IMR-90 (cell line): Measurements from ENCODE around the gene PIAS1. TPM values are rescaled to one million over a fixed set of nuclear protein-coding genes. Genes with fewer than 3 reads are reported as not detected.

Experiments
- ATAC-seq: fragments of 200-7000 bp; cut with Tn5 transposase; 2 replicates; pipeline ENCODE4 v1.9.1; 2020; ENCODE audit warnings: low read depth, mild to moderate bottlenecking, moderate library complexity
- BruUV-seq: library from RNA; stranded (reverse); fragments of 400-500 nt; replicated peaks from 2 replicates; lab custom pipeline; 2021; lab: Mats Ljungman, UMichigan
- CTCF ChIA-PET: fragments of 300-600 bp; formaldehyde crosslinking; extraction: SDS; loops from one replicate; lab custom pipeline; 2021; ENCODE audit warnings: antibody characterized with exemption; lab: Yijun Ruan, JAX
- POLR2A ChIA-PET: fragments of 300-600 bp; sonication (Branson Sonifier 250); formaldehyde crosslinking; loops from one replicate; lab custom pipeline; 2022; ENCODE audit warnings: antibody characterized with exemption; ENCODE audit not compliant: unreplicated experiment; lab: Charles Lee
- DNase-seq: peaks from one replicate; pipeline ENCODE4 v3.0.0; 2013
- H2AFZ ChIP-seq: replicated peaks from 2 replicates; pipeline ENCODE3; 2013; ENCODE audit warnings: low read length, mild to moderate bottlenecking; ENCODE audit not compliant: poor library complexity
- H2AK5ac ChIP-seq: 2 replicates; pipeline ENCODE4 v1.6.1; 2013; ENCODE audit warnings: low read depth, low read length, inconsistent platforms
- H2AK9ac ChIP-seq: replicated peaks from 2 replicates; pipeline ENCODE3; 2013; ENCODE audit warnings: mild to moderate bottlenecking, low read depth, low read length, moderate library complexity; ENCODE audit not compliant: poor library complexity
- H2BK120ac ChIP-seq: 2 replicates; pipeline ENCODE4 v1.6.1; 2013; ENCODE audit warnings: low read depth, low read length, inconsistent platforms
- H2BK15ac ChIP-seq: 3 replicates; pipeline ENCODE4 v1.6.1; 2013; ENCODE audit warnings: low read depth, low read length, inconsistent platforms
- H2BK20ac ChIP-seq: 2 replicates; pipeline ENCODE4 v1.6.1; 2013; ENCODE audit warnings: low read depth, mild to moderate bottlenecking, inconsistent platforms, low read length, moderate library complexity
- H2BK5ac ChIP-seq: 2 replicates; pipeline ENCODE4 v1.6.1; 2013; ENCODE audit warnings: mild to moderate bottlenecking, low read depth, low read length, inconsistent platforms; ENCODE audit not compliant: poor library complexity, severe bottlenecking
- H3K14ac ChIP-seq: replicated peaks from 2 replicates; pipeline ENCODE4 v1.6.1; 2013; ENCODE audit warnings: low read depth, low read length, inconsistent platforms
- H3K18ac ChIP-seq: 2 replicates; pipeline ENCODE4 v1.6.1; 2013; ENCODE audit warnings: low read depth, low read length, control low read depth
- H3K23ac ChIP-seq: 2 replicates; pipeline ENCODE4 v1.6.1; 2013; ENCODE audit warnings: low read depth, low read length, inconsistent platforms
- H3K27ac ChIP-seq: 2 replicates; pipeline ENCODE4 v1.5.1; 2013; ENCODE audit warnings: mild to moderate bottlenecking, control low read depth, low read length; ENCODE audit not compliant: insufficient read depth
- H3K27me3 ChIP-seq: 2 replicates; pipeline ENCODE4 v1.6.1; 2013; ENCODE audit warnings: low read length; ENCODE audit not compliant: control insufficient read depth, insufficient read depth
- H3K36me3 ChIP-seq: 2 replicates; pipeline ENCODE4 v1.6.1; 2013; ENCODE audit warnings: low read length, mixed read lengths; ENCODE audit not compliant: control insufficient read depth, insufficient read depth
- H3K4ac ChIP-seq: 2 replicates; pipeline ENCODE4 v1.6.1; 2013; ENCODE audit warnings: low read depth, low read length, inconsistent platforms
- H3K4me1 ChIP-seq: 2 replicates; pipeline ENCODE4 v1.6.1; 2013; ENCODE audit warnings: low read length, mixed read lengths; ENCODE audit not compliant: control insufficient read depth, insufficient read depth
- H3K4me2 ChIP-seq: 2 replicates; pipeline ENCODE4 v1.6.1; 2013; ENCODE audit warnings: low read depth, mild to moderate bottlenecking, control low read depth, low read length, moderate library complexity
- H3K4me3 ChIP-seq: 2 replicates; pipeline ENCODE4 v1.5.1; 2013; ENCODE audit warnings: low read depth, mild to moderate bottlenecking, control low read depth, low read length, moderate library complexity; ENCODE audit not compliant: insufficient read depth
- H3K56ac ChIP-seq: 2 replicates; pipeline ENCODE4 v1.6.1; 2013; ENCODE audit warnings: low read length, inconsistent platforms; ENCODE audit not compliant: insufficient read depth; ENCODE audit errors: extremely low read depth
- H3K79me1 ChIP-seq, 2 experiments: 2 replicates each; pipeline ENCODE4 v1.6.1; 2013; ENCODE audit warnings: low read length in 2 of 2, inconsistent platforms in 1 of 2, low read depth in 1 of 2
- H3K9ac ChIP-seq: 2 replicates; pipeline ENCODE4 v1.6.1; 2013; ENCODE audit warnings: low read depth, low read length, control low read depth
- H3K9me1 ChIP-seq: 2 replicates; pipeline ENCODE4 v1.6.1; 2013; ENCODE audit warnings: low read length, inconsistent platforms; ENCODE audit not compliant: insufficient read depth
- H3K9me3 ChIP-seq: 2 replicates; pipeline ENCODE4 v1.6.1; 2013; ENCODE audit warnings: low read length; ENCODE audit not compliant: control insufficient read depth, insufficient read depth
- H4K20me1 ChIP-seq: 2 replicates; pipeline ENCODE4 v1.6.1; 2013; ENCODE audit warnings: low read length, inconsistent platforms; ENCODE audit not compliant: insufficient read depth
- H4K5ac ChIP-seq: 2 replicates; pipeline ENCODE4 v1.6.1; 2013; ENCODE audit warnings: mild to moderate bottlenecking, low read depth, low read length, control low read depth
- H4K8ac ChIP-seq, 2 experiments: 2 replicates each; pipeline ENCODE4 v1.6.1; 2013; ENCODE audit warnings: low read depth in 2 of 2, low read length in 2 of 2, control low read depth in 1 of 2, inconsistent platforms in 1 of 2
- H4K91ac ChIP-seq: 2 replicates; pipeline ENCODE4 v1.6.1; 2013; ENCODE audit warnings: low read depth, low read length, inconsistent platforms; ENCODE audit not compliant: insufficient read depth
- BHLHE40 ChIP-seq: fragments of 150-350 bp; IDR thresholded peaks from 2 replicates; pipeline ENCODE4 v1.6.1; 2016; ENCODE audit warnings: mild to moderate bottlenecking, low read depth, low read length
- CEBPB ChIP-seq: IDR thresholded peaks from 2 replicates; pipeline ENCODE4 v1.6.1; 2012; ENCODE audit warnings: low read depth, low read length, improper control_type of control experiment
- CHD1 ChIP-seq: IDR thresholded peaks from 2 replicates; pipeline ENCODE4 v1.6.1; 2012; ENCODE audit warnings: low read depth, low read length, improper control_type of control experiment
- ELK1 ChIP-seq: fragments of 150-350 bp; IDR thresholded peaks from 2 replicates; pipeline ENCODE4 v1.6.1; 2016; ENCODE audit warnings: low read depth, mild to moderate bottlenecking, low read length, moderate library complexity, borderline replicate concordance
- FOS ChIP-seq: fragments of 150-350 bp; IDR thresholded peaks from 2 replicates; pipeline ENCODE4 v1.6.1; 2016; ENCODE audit warnings: low read depth, low read length
- MAFK ChIP-seq: IDR thresholded peaks from 2 replicates; pipeline ENCODE4 v1.6.1; 2012; ENCODE audit warnings: low read depth, low read length, improper control_type of control experiment
- MAZ ChIP-seq: IDR thresholded peaks from 2 replicates; pipeline ENCODE4 v1.6.1; 2012; ENCODE audit warnings: low read depth, mild to moderate bottlenecking, low read length, improper control_type of control experiment, moderate library complexity, borderline replicate concordance
- MXI1 ChIP-seq: IDR thresholded peaks from 2 replicates; pipeline ENCODE4 v1.6.1; 2012; ENCODE audit warnings: low read depth, mild to moderate bottlenecking, low read length, moderate library complexity, borderline replicate concordance
- NFE2L2 ChIP-seq: fragments of 150-350 bp; IDR thresholded peaks from 2 replicates; pipeline ENCODE4 v1.6.1; 2016; ENCODE audit warnings: low read depth, mild to moderate bottlenecking, low read length
- POLR2A ChIP-seq: IDR thresholded peaks from 2 replicates; pipeline ENCODE4 v1.6.1; 2012; ENCODE audit warnings: mild to moderate bottlenecking, low read depth, low read length
- RAD21 ChIP-seq: IDR thresholded peaks from 2 replicates; pipeline ENCODE4 v1.6.1; 2012; ENCODE audit warnings: low read length, improper control_type of control experiment
- RCOR1 ChIP-seq: IDR thresholded peaks from 2 replicates; pipeline ENCODE4 v1.6.1; 2012; ENCODE audit warnings: mild to moderate bottlenecking, low read length, improper control_type of control experiment; ENCODE audit not compliant: insufficient replicate concordance
- RFX5 ChIP-seq: IDR thresholded peaks from 2 replicates; pipeline ENCODE4 v1.8.0; 2012; ENCODE audit warnings: low read depth, mild to moderate bottlenecking, low read length, moderate library complexity
- SMC3 ChIP-seq: fragments of 150-350 bp; IDR thresholded peaks from 2 replicates; pipeline ENCODE4 v1.6.1; 2016; ENCODE audit warnings: low read depth, mild to moderate bottlenecking, antibody characterized with exemption, low read length, moderate library complexity
- USF2 ChIP-seq: fragments of 150-350 bp; IDR thresholded peaks from 2 replicates; pipeline ENCODE4 v1.6.1; 2017; ENCODE audit warnings: mild to moderate bottlenecking, antibody characterized with exemption, low read length, low read depth
- WGBS, 2 experiments: methylation state at CpG; one replicate each; pipeline versions ENCODE4 v1.1.5 to v1.1.7; 2013; ENCODE audit warnings: missing lambda C conversion rate in 2 of 2; ENCODE audit not compliant: insufficient read length in 1 of 2; ENCODE audit errors: extremely low coverage in 2 of 2; 5-methylcytosine and 5-hydroxymethylcytosine counted together
- dilution Hi-C: fragments of 300-500 bp; cut with HindIII; formaldehyde crosslinking; loops from one replicate; pipeline ENCODE4 v1.14.3; 2018; ENCODE audit warnings: low sequenced_read_pairs; ENCODE audit not compliant: unreplicated experiment
- in situ Hi-C: fragments of 300-500 bp; cut with MboI; formaldehyde crosslinking; loops from 3 replicates; pipeline ENCODE4 v1.14.3; 2019; ENCODE audit warnings: low sequenced_read_pairs, inconsistent platforms, mixed read lengths
- intact Hi-C: fragments of 100-400 bp; cut with micrococcal nuclease; formaldehyde crosslinking; loops from 2 replicates; pipeline ENCODE4 v1.10.0; 2022
- polyA plus RNA-seq, 3 experiments: library from polyadenylated mRNA; depleted of rRNA; stranded (reverse); fragments of >200 nt; gene quantifications; 2 replicates each; pipeline ENCODE4 v1.2.3, GENCODE V29; 2012; ENCODE audit warnings: low replicate concordance in 1 of 3
- total RNA-seq: library from RNA; depleted of rRNA; stranded (reverse); fragments of >200 nt; gene quantifications from 2 replicates; pipeline ENCODE4 v1.2.3, GENCODE V29; 2012
- TF ChIP-seq, protein P1 (sequence below): conservative IDR thresholded peaks from 2 replicates; pipeline ENCODE4 v1.5.1; 2012; ENCODE audit warnings: mild to moderate bottlenecking, low read depth, low read length, improper control_type of control experiment

Gene PIAS1
- total and polyA plus RNA-seq, 2 of the 4 experiments (the other 2 are of a cell fraction) = 20.0 to 63.6 TPM

- Histone ChIP-seq H2BK15ac (no peak overlapping the region), H2AK5ac (no peak overlapping the region), H3K14ac (no peak overlapping the region), H3K36me3 (peaks cover 12% of the 10 kb centered on the region), H2AFZ (no peak overlapping the region), H3K4ac (no peak overlapping the region), H4K5ac (no peak overlapping the region), H2BK5ac (no peak overlapping the region), H3K27me3 (no peaks in the 10 kb centered on the region), H4K20me1 (peaks cover 17% of the 10 kb centered on the region), H3K79me1 (peaks cover 17 to 52% of the 10 kb centered on the region in 2 experiments), H4K8ac (no peak overlapping the region), H3K9ac (no peak overlapping the region), H3K9me1 (no peaks in the 10 kb centered on the region), H2BK120ac (no peak overlapping the region), H4K91ac (no peak overlapping the region), H2BK20ac (no peak overlapping the region), H3K4me1 (peaks cover 5% of the 10 kb centered on the region), H3K4me2 (no peak overlapping the region), H3K27ac (no peak overlapping the region), H3K56ac (no peak overlapping the region), H3K4me3 (no peak overlapping the region), H2AK9ac (no peak overlapping the region), H3K23ac (no peak overlapping the region), H3K9me3 (no peaks in the 10 kb centered on the region), H3K18ac (no peak overlapping the region)
- ATAC-seq = no peak
- POLR2A ChIA-PET = no interaction called here
- WGBS, 2 experiments = no CpG with 5 or more reads among the region's 1 CpG
- CTCF ChIA-PET = no interaction called here
- intact Hi-C loops = no loop called here
- dilution Hi-C loops = no loop called here
- TF ChIP-seq FOS (no peak), RFX5 (no peak), MXI1 (no peak), ELK1 (no peak), RCOR1 (no peak), MAZ (no peak), MAFK (no peak), CEBPB (no peak), NFE2L2 (no peak), RAD21 (no peak), CHD1 (no peak), USF2 (no peak), SMC3 (no peak), POLR2A (no peak), BHLHE40 (no peak)
- TF ChIP-seq, protein P1, sequence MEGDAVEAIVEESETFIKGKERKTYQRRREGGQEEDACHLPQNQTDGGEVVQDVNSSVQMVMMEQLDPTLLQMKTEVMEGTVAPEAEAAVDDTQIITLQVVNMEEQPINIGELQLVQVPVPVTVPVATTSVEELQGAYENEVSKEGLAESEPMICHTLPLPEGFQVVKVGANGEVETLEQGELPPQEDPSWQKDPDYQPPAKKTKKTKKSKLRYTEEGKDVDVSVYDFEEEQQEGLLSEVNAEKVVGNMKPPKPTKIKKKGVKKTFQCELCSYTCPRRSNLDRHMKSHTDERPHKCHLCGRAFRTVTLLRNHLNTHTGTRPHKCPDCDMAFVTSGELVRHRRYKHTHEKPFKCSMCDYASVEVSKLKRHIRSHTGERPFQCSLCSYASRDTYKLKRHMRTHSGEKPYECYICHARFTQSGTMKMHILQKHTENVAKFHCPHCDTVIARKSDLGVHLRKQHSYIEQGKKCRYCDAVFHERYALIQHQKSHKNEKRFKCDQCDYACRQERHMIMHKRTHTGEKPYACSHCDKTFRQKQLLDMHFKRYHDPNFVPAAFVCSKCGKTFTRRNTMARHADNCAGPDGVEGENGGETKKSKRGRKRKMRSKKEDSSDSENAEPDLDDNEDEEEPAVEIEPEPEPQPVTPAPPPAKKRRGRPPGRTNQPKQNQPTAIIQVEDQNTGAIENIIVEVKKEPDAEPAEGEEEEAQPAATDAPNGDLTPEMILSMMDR = no peak
- no peak for DNase-seq
- in situ Hi-C loops = no loop called here
- BruUV-seq = no TSS peak
Observed at GRCh38 chr15:68096099-68096498, 42.0 kb downstream of the PIAS1 start.
